Fibroblast of lung (primary cell): ENCODE results near the gene RASIP1.
"Not testable (repeated sequence)": the region's sequence is repeated elsewhere in the genome, so short reads cannot be mapped to it uniquely, and the experiment has no call there.

ENCODE experiments used
- EZH2 ChIP-seq: IDR thresholded peaks from 2 replicates; pipeline ENCODE4 v1.5.1; 2012; ENCODE audit warnings: low read length, control low read depth, mild to moderate bottlenecking; ENCODE audit errors: missing control alignments
- TF ChIP-seq, protein P1 (sequence below), 2 donors: IDR thresholded peaks in 1 of 2; conservative IDR thresholded peaks in 1 of 2; 1 replicate in 1 of 2; 2 replicates in 1 of 2; pipeline ENCODE4 v1.5.1; 2011 to 2012; ENCODE audit warnings: low read length in 2 of 2, control low read depth in 1 of 2, inconsistent platforms in 1 of 2, low read depth in 1 of 2, mild to moderate bottlenecking in 1 of 2

- TF ChIP-seq, protein P1, sequence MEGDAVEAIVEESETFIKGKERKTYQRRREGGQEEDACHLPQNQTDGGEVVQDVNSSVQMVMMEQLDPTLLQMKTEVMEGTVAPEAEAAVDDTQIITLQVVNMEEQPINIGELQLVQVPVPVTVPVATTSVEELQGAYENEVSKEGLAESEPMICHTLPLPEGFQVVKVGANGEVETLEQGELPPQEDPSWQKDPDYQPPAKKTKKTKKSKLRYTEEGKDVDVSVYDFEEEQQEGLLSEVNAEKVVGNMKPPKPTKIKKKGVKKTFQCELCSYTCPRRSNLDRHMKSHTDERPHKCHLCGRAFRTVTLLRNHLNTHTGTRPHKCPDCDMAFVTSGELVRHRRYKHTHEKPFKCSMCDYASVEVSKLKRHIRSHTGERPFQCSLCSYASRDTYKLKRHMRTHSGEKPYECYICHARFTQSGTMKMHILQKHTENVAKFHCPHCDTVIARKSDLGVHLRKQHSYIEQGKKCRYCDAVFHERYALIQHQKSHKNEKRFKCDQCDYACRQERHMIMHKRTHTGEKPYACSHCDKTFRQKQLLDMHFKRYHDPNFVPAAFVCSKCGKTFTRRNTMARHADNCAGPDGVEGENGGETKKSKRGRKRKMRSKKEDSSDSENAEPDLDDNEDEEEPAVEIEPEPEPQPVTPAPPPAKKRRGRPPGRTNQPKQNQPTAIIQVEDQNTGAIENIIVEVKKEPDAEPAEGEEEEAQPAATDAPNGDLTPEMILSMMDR (conservative IDR thresholded peaks at IDR 0.05 in 1 of 2, IDR thresholded peaks at IDR 0.05 in 1 of 2; ENCODE audit: low read depth in 1 of 2, low read length in 2 of 2): not testable (repeated sequence)
- TF ChIP-seq EZH2: not testable (repeated sequence)
These were observed 53.8 kb downstream of the RASIP1 start for GRCh38 chr19:48686637-48687036.
